LHCN-M2 (cell line): ENCODE measurements around the gene KMT2A. TPM values are rescaled to one million over a fixed set of nuclear protein-coding genes. Genes with fewer than 3 reads are reported as not detected.

Experiments
- DNase-seq: peaks from one replicate; pipeline ENCODE4 v3.0.0-alpha.2; 2012; ENCODE audit warnings: low read depth
- total RNA-seq: library from RNA; depleted of rRNA; stranded (reverse); fragments of >200 nt; gene quantifications from 2 replicates; pipeline ENCODE4 v1.2.3, GENCODE V29; 2014

The KMT2A gene
- total RNA-seq, 1 experiment from 2014 or later = 28.1 TPM

- no peak for DNase-seq
Measured at GRCh38 chr11:118484405-118484804, 48.1 kb downstream of the KMT2A start.

DNA sequence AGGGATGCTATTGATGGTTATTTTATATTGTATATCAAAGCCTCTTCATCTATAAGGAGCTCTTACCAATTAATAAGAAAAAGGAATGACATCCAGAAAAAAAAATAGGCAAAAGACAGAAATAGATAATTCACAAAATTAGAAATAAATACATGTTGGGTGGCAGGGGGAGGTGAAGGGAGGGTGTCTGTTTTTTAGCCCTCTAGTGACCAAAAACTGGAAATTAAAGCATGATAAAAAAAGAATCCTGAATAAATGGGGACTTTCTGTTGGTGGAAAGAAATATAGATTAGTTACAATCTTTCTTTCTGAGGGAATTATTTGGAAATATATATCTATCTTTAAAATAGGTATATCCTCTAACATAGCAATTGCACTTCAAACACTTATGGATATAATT is 49.0 kb downstream of the KMT2A start:
- DNase-seq = no peak

DNA sequence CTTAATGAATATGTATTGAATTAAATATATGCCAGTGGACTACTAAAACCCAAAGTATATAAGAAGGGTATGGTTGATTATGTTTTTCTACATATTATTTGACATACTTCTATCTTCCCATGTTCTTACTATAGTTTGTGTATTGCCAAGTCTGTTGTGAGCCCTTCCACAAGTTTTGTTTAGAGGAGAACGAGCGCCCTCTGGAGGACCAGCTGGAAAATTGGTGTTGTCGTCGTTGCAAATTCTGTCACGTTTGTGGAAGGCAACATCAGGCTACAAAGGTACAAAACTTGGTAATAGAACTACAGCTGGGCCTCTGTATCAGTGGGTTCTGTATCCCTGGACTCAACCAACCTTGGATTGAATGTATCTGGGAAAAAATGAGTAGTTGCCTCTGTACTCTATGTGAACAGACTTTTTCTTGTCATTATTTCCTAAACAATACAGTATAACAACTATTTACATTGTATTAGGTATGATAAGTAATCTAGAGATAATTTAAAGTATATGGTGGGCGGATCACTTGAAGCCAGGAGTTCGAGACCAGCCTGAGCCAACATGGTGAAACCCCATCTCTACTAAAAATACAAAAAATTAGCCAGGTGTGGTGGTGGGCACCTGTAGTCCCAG is 52.3 kb downstream of the KMT2A start:
- DNase-seq = peak; percentile 69

- DNase-seq = no peak
Measured at GRCh38 chr11:118491041-118491440, 54.7 kb downstream of the KMT2A start.

GRCh38 chr11:118497831-118498230 is 61.5 kb downstream of the KMT2A start:
- peak; percentile 75 for DNase-seq

- no peak for DNase-seq
Measured at GRCh38 chr11:118503216-118503615, 66.9 kb downstream of the KMT2A start.

GRCh38 chr11:118511601-118512000 is 75.3 kb downstream of the KMT2A start:
- DNase-seq = no peak

- no peak for DNase-seq
Measured at GRCh38 chr11:118514103-118514502, 77.8 kb downstream of the KMT2A start.

DNA sequence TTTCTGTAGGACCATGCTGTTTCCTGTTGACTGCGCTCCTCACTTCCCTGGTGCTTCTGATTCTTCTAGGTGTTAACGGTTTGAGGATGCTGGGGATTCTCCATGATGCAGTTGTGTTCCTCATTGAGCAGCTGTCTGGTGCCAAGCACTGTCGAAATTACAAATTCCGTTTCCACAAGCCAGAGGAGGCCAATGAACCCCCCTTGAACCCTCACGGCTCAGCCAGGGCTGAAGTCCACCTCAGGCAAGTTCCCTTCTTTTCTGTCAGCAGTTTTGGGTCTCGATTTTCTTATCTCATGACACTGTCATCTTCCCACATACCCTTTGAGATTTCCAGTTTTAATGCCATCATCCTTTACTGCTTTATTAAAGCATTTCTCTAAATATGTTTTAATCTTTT is 83.3 kb downstream of the KMT2A start:
- no peak for DNase-seq

GRCh38 chr11:118521892-118522311 is 85.6 kb downstream of the KMT2A start:
- no peak for DNase-seq

- peak; percentile 24 for DNase-seq
Measured at GRCh38 chr11:118522571-118523072, 86.3 kb downstream of the KMT2A start.

DNA sequence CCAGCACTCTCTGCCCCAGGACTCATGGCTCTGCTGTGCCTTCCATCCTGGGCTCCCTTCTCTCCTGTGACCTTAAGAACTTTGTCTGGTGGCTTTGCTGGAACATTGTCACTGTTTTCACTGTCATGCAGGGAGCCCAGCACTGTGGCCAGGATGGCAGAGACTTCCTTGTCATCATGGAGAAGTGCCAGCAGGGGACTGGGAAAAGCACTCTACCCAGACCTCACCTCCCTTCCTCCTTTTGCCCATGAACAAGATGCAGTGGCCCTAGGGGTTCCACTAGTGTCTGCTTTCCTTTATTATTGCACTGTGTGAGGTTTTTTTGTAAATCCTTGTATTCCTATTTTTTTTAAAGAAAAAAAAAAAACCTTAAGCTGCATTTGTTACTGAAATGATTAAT is 88.1 kb downstream of the KMT2A start:
- DNase-seq = no peak

- DNase-seq = peak; percentile 51
Measured at GRCh38 chr11:118524757-118525470, 88.6 kb downstream of the KMT2A start.

DNA sequence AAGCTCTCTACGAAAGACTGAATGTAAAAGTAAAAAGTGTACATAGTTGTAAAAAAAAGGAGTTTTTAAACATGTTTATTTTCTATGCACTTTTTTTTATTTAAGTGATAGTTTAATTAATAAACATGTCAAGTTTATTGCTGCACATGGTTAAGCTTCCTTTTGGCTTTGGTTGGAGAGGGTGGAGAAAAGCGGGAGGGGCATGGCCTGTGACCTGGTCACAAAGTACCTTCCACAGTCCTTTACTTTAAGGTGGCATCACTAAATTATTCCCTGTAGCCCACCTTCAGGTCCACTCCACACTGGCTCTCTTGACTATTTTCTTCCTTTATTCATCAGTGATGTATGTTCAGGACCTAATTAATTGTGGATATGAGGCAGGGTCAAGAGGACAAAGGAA is 90.4 kb downstream of the KMT2A start:
- no peak for DNase-seq

DNA sequence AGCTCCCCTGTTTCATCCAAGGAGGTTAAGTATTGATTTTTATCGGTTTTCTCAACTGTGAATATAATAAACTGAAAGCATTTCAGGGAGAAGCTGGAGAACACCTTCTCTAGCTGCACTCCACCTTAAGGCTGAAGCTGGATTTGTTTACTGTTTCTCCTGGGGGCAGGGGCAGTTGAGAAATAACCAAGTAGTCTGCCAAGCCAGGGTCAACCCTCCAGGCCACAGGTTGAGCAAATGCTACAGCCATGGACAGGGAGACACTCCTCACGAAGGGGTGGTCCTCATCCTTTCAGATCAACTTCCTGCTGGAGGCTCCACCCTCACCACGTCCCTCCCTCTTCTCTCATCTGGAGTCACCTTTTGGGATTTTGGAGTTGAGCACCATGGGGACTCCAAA is 90.8 kb downstream of the KMT2A start, which contains the start of gene TTC36:
Gene TTC36 (plus strand): TSS at position 366 of the 400 bp plus-strand sequence. CDS start 21 bp downstream, at position 387.
- no peak for DNase-seq

DNA sequence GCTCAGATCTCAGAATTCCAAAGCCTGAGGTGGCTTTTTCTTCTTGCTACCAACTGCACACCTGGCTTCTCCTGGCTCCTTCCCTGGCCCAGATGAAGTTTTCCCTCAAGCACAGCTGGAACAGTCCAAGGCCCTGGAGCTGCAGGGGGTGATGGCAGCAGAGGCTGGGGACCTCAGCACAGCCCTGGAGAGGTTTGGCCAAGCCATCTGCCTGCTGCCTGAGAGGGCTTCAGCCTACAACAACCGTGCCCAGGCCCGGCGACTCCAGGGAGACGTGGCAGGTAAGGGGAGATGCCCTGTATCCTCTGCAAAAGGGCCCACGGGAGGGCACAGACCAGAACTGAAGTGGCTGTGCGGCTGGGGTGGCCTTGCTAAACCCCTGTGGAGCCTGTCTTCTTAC is 92.2 kb downstream of the KMT2A start:
- no peak for DNase-seq

GRCh38 chr11:118529584-118530175 is 93.4 kb downstream of the KMT2A start:
- DNase-seq = no peak

- DNase-seq = peak; percentile 57
Measured at GRCh38 chr11:118530180-118530682, 93.9 kb downstream of the KMT2A start.

DNA sequence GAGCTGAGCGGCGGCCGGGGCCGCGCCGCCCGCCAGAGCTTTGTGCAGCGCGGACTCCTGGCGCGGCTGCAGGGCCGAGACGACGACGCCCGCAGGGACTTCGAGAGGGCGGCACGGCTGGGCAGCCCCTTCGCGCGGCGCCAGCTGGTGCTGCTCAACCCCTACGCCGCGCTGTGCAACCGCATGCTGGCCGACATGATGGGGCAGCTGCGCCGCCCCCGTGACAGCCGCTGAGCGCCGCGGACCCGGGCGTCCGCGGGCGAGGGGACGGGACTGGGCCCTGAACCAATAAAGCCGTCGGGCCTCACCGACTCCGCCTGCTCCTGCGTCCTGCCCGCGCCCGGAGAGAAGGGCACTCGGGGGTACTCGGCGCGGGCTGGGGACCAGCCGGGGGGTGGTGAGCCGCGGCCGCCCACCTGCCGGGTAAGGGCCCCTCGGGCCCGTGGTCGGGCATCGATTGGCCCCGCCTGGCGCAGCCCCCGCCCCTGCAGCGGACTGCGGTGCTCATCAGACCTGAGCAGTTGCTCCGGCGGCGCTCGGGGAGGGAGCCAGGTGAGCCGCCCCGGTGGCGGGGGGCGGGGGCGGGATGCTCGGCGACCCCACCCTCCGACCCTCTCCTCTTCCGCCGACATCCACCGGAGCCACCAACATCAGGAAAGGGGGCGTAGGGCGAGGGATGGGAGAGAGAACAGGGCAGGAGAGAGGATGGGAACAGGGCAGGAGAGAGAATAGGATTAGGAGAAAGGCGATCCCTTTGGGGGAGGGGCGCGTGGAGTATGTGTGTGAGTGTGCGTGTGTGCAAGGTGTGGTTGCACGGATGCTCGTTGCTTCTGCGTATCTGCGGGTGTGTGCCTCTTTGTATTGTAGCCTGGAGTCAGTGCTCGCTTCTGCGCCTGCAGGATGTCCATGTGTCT is 94.6 kb downstream of the KMT2A start, which contains the start of gene TMEM25:
Gene TMEM25 (plus strand): TSS at position 510 of the 914 bp plus-strand sequence. CDS start 610 bp downstream, outside the sequence.
- peak; percentile 58 for DNase-seq

GRCh38 chr11:118531597-118532084 is 95.3 kb downstream of the KMT2A start:
- no peak for DNase-seq

DNA sequence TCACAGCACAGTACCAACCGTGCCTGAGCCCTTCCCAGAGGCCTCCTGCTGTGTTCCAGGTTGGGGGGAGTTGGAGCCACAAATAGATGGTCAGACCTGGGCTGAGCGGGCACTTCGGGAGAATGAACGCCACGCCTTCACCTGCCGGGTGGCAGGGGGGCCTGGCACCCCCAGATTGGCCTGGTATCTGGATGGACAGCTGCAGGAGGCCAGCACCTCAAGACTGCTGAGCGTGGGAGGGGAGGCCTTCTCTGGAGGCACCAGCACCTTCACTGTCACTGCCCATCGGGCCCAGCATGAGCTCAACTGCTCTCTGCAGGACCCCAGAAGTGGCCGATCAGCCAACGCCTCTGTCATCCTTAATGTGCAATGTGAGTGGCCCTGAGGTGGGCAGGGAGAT is 95.8 kb downstream of the KMT2A start:
- DNase-seq = no peak
